Type B pancreatic cell (in vitro differentiated cells): ENCODE measurements around the gene FILIP1. TPM values are rescaled to one million over a fixed set of nuclear protein-coding genes. Genes with fewer than 3 reads are reported as not detected.

ENCODE experiments used
- DNase-seq: peaks from one replicate; pipeline ENCODE4 v3.0.0; 2021; ENCODE audit warnings: mixed read lengths; ENCODE audit not compliant: unreplicated experiment; ENCODE audit errors: extremely low spot score
- H3K27ac Mint-ChIP-seq: 2 replicates; pipeline ENCODE4 v1.8.0; 2021; ENCODE audit warnings: mild to moderate bottlenecking, mixed read lengths
- H3K27me3 Mint-ChIP-seq: 2 replicates; pipeline ENCODE4 v1.8.0; 2021; ENCODE audit warnings: mixed read lengths
- H3K36me3 Mint-ChIP-seq: 2 replicates; pipeline ENCODE4 v1.8.0; 2021; ENCODE audit warnings: mixed read lengths
- H3K4me1 Mint-ChIP-seq: one replicate; pipeline ENCODE4 v1.8.0; 2021; ENCODE audit warnings: mixed read lengths; ENCODE audit not compliant: unreplicated experiment
- H3K4me3 Mint-ChIP-seq: 2 replicates; pipeline ENCODE4 v1.8.0; 2021; ENCODE audit warnings: mild to moderate bottlenecking, mixed read lengths
- H3K9me3 Mint-ChIP-seq: 2 replicates; pipeline ENCODE4 v1.8.0; 2021; ENCODE audit warnings: mixed read lengths
- total RNA-seq: library from RNA; stranded (reverse); gene quantifications from 2 replicates; pipeline ENCODE4 v1.2.1, GENCODE V29; 2021; ENCODE audit warnings: low replicate concordance
- TF ChIP-seq, protein P1 (sequence below): fragments of 200-600 bp; sonication (generic); conservative IDR thresholded peaks from 2 replicates; pipeline ENCODE4 v1.5.0; 2021; ENCODE audit warnings: antibody characterized with exemption, mild to moderate bottlenecking

The FILIP1 gene
- total RNA-seq, 1 donor from 2014 or later = 5.0 TPM

DNA sequence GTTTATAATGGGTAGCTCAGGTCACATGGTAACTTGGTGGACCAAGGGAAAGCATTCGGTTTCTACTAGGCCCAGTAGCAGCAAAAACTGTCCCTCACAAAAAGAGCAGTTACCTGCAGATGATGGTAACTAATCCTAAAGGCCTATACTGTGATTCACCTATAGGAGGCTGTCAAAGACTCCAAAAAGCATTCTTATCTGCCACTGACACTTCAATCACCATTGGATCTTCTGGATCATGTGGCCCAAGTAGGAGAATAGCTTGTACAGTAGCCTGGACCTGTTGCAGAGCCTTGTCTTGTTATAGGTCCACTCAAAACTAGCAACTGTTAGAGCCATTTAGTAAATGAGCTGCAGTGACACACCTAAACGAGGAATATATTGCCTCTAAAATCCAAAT, 23.2 kb upstream of the FILIP1 start:
- Mint-ChIP-seq H3K4me1 (no peaks in the 10 kb centered on the region), H3K9me3 (peaks cover 4% of the 10 kb centered on the region), H3K27me3 (no peaks in the 10 kb centered on the region), H3K36me3 (peaks cover 3% of the 10 kb centered on the region), H3K27ac (no peak overlapping the region), H3K4me3 (no peak overlapping the region)
- TF ChIP-seq, protein P1, sequence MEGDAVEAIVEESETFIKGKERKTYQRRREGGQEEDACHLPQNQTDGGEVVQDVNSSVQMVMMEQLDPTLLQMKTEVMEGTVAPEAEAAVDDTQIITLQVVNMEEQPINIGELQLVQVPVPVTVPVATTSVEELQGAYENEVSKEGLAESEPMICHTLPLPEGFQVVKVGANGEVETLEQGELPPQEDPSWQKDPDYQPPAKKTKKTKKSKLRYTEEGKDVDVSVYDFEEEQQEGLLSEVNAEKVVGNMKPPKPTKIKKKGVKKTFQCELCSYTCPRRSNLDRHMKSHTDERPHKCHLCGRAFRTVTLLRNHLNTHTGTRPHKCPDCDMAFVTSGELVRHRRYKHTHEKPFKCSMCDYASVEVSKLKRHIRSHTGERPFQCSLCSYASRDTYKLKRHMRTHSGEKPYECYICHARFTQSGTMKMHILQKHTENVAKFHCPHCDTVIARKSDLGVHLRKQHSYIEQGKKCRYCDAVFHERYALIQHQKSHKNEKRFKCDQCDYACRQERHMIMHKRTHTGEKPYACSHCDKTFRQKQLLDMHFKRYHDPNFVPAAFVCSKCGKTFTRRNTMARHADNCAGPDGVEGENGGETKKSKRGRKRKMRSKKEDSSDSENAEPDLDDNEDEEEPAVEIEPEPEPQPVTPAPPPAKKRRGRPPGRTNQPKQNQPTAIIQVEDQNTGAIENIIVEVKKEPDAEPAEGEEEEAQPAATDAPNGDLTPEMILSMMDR = no peak
- no peak for DNase-seq

DNA sequence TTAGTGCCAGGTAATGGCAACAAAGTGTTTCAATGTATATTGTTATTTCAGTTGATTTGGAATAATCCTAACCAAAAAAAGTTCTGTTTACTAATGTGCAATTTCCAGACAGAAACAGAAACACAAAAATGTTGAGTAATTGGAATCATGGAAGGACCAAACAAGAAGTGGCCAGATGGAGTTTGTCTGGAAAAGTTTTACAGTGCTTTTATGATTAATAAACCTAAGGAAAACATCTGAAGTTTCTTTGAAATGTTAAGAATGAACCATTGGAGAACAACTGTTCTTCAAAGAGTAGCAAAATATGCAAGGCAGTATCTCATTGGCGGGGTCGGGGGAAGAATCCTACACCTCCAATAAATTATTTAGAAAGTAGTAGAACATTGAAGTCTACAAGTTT, 19.0 kb upstream of the FILIP1 start:
- Mint-ChIP-seq H3K27ac (no peak overlapping the region), H3K27me3 (no peaks in the 10 kb centered on the region), H3K4me3 (no peak overlapping the region), H3K4me1 (no peaks in the 10 kb centered on the region), H3K36me3 (no peaks in the 10 kb centered on the region), H3K9me3 (peaks cover 4% of the 10 kb centered on the region)
- TF ChIP-seq, protein P1 = no peak
- DNase-seq = no peak

GRCh38 chr6:75505424-75505823, 11.8 kb upstream of the FILIP1 start:
- TF ChIP-seq, protein P1 = no peak
- no peak for DNase-seq
- Mint-ChIP-seq H3K4me3 (no peak overlapping the region), H3K27ac (no peak overlapping the region), H3K4me1 (peaks cover 16% of the 10 kb centered on the region), H3K36me3 (no peaks in the 10 kb centered on the region), H3K27me3 (no peaks in the 10 kb centered on the region), H3K9me3 (no peaks in the 10 kb centered on the region)

- Mint-ChIP-seq H3K4me3 (no peak overlapping the region), H3K27ac (no peak overlapping the region)
- TF ChIP-seq, protein P1 = no peak
Observed at GRCh38 chr6:75504465-75505222, 11.0 kb upstream of the FILIP1 start.

GRCh38 chr6:75503291-75503690, 9.7 kb upstream of the FILIP1 start:
- peak overlapping the region; percentile 92 for H3K27ac Mint-ChIP-seq
- peaks cover 20% of the 10 kb centered on the region for H3K4me1 Mint-ChIP-seq
- H3K4me3 Mint-ChIP-seq = peak overlapping the region; percentile 42
- no peaks in the 10 kb centered on the region for H3K9me3 Mint-ChIP-seq
- no peaks in the 10 kb centered on the region for H3K27me3 Mint-ChIP-seq
- TF ChIP-seq, protein P1 = no peak
- DNase-seq = no peak
- H3K36me3 Mint-ChIP-seq = no peaks in the 10 kb centered on the region

More at GRCh38 chr6:75504465-75505222, 11.0 kb upstream of the FILIP1 start:
- H3K27me3 Mint-ChIP-seq = no peaks in the 10 kb centered on the region
- H3K9me3 Mint-ChIP-seq = no peaks in the 10 kb centered on the region
- no peak for DNase-seq
- H3K4me1 Mint-ChIP-seq = peaks cover 16% of the 10 kb centered on the region
- H3K36me3 Mint-ChIP-seq = no peaks in the 10 kb centered on the region
